GM12892 (cell line): ENCODE measurements around the gene RABL6.

Experiments
- POLR2A ChIP-seq: IDR thresholded peaks from 2 replicates; pipeline ENCODE4 v1.6.1; 2011; ENCODE audit warnings: low read depth, low read length, control low read depth
- POLR2AphosphoS5 ChIP-seq: IDR thresholded peaks from 2 replicates; pipeline ENCODE4 v1.6.1; 2011; ENCODE audit warnings: low read depth, low read length, control low read depth
- TAF1 ChIP-seq: IDR thresholded peaks from 2 replicates; pipeline ENCODE4 v1.6.1; 2011; ENCODE audit warnings: low read depth, mild to moderate bottlenecking, control low read depth, low read length, borderline replicate concordance

DNA sequence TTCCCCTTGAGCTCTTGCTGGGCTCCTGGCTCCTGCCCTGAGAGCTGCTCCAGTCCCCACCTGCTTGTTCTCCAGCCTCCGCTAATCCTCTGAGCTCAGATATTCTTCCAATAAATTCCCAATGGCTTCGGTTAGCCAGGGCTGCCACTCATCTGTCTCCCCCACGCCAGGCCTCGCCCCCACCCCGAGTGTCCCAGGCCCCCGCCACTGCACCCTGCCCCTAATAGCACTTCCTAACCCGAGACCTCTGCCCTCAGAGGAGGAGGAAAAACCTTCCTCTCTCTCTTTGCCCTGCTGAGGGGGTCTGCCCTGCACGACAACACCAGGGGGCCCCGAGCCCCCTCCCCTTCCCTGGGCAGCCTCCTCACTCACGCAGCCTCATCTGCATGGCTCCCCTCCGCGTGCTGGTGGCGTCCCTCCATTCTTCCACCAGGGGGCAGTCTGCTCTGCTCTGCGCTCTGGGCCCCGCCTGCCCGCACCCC is 38.0 kb upstream of the RABL6 start:
- TF ChIP-seq TAF1 = no peak
- TF ChIP-seq POLR2AphosphoS5 = no peak
- no peak for TF ChIP-seq POLR2A
